ENCODE results near the gene UBL4A. TPM values are rescaled to one million over a fixed set of nuclear protein-coding genes. Genes with fewer than 3 reads are reported as not detected.

UBL4A gene
- total RNA-seq: 20.4 TPM

DNA sequence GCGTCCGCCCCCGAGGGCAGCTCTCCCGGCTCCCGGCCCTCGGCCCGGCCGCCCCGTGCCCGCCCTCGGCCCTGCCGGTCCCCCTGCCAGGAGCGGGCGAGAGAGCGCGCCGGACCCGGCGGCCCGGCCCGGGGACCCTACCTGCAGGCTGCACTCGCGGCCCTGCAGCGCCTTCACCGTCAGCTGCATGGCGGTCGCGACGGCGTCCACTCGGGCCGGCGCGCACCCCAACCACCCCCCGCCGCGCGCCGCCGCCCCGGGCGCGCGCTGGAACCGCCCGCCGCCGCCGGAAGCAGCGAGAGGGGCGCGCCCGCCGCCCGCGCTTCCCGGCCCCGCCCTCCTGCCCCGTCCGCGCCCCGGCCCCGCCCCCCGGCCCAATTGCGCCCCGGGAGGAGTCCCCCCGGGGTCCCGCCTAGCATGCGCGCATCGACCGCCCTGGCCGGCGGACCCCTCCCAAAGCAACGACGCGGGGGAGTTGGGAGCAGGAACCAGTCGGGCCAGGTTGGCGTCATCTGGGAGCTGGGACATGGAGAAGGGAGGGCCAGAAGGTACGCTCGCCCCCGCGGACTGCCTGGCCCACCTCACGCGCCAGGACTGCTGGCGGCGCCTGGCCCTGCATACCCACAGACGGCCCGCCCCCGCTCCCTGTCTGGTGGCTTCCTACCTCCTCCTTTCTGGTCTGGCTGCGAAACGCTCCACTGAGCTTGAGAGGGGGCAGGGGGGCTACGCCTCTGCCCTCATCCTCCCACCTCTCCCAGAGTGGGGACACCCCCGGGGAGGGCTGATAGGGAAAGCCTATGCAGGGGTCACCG lies at the start of gene UBL4A:
Gene UBL4A (minus strand): TSS at position 220 of the 812 bp plus-strand sequence. CDS start 31 bp downstream, at position 189.
- DNase-seq (ENCODE audit: low spot score): peak; percentile 70

DNA sequence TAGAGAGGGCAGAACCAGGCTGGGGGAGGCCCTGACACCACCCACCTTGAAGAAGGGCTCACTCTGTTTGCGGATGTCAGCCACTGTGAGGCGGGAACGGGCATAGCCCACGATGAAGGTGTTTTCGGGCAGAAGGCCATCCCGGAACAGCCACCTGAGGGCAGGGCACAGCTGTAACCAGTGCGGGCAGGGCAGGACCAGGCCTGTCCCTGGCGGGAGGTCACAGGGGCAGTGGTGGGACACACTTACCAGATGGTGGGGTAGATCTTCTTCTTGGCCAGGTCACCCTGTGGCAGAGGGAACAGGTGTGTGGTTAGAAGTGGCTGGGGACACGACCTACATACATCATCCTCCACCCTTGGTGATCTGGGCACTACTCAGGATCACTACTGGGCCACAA lies 49.5 kb upstream of the UBL4A start:
- DNase-seq (ENCODE audit: low spot score): no peak

DNA sequence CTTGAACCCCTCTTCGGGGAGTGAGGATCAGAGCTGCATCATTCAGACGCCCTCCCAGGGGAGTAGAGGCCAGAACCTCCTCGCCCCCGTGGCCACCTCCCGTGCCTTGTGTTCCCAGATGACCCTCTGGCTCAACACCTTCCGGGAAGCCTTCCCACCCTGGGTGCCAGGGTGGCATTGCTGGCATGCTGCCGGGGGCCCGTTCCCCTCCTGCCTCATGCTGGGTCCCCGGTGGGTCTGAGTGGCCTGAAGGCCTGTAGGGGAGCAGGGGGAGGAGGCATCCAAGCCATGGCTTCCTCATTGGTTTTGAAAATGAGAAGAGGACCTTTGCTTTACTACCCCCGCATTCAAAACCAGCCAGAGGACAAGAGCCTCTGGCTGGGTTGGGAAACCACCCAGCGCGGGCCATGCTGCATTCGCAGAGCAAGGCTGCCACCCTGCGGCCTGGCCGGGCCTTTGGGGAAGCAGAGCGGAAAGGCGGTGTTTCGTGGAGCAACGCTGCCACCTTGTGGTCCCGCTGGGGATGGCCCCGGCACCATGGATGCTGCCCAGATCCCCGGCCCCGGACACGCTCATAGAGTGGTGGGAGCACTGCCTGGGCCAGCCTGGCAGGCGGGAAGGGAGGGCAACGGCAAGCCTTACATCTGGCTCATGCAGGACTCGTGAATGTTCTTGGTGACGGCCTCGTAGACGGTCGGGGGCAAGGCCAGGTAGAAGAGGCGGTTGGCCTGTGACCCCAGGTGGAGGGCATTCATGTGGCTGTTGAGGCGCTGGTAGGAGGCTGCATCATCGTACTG lies 48.3 kb upstream of the UBL4A start:
- DNase-seq (ENCODE audit: low spot score): peak; percentile 91

DNA sequence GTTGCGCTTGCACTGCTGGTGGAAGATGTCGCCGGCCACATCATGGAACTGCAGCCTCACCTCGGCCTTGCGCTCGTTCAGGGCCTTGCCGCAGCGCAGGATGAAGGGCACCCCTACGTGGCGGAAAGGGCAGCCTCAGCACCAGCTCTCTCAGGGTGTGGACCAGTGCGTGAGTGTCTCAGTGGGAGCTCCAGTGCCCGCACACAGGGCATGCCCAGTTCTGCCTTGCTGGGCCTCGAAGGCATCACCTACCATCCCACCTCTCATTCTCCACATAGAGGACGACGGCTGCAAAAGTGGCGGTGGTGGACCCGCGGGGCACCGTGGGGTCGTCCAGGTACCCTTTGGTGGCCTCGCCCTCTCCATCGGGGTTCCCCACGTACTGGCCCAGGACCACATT lies 46.3 kb upstream of the UBL4A start:
- no peak for DNase-seq (ENCODE audit: low spot score)

DNA sequence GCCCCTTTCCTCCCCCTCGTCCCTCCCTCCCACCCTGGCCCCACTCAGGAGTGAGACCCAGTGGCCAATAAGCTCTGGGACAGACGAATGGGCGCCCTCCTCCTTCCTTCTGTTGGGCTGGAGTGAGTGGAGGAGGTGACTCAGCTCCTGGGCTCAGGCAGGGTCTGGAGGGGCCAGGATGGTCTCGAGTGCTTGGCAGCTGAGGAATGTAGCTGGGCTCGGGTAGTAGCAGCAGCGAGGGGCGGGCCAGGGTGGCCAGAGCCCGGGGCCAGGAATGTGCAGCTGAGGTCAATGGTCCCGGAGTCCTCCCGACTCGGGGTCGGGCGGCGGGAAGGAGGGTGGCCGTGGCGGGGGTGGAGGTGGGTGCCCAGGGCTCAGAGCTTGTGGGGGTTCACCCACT lies 45.2 kb upstream of the UBL4A start:
- DNase-seq (ENCODE audit: low spot score): no peak

DNA sequence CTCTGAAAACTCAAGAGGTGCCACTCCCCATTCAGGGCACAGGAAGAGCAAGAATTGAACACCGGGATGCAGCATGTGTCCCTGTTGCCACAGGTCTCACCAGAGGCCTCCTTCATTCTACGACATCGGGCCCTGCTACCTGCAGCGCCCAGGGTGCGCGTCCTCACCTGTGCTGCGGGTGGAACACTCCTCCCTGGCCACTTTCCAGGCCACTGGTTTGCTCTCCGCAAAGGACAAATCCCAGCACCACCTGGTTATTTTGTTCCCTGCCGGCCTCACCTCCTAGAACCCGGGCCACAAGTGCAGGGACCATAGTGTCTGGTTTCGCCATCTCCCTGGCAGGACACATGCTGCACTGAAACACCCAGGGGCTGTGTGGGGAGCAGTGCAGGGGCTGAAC lies 43.9 kb upstream of the UBL4A start:
- DNase-seq (ENCODE audit: low spot score): no peak

DNA sequence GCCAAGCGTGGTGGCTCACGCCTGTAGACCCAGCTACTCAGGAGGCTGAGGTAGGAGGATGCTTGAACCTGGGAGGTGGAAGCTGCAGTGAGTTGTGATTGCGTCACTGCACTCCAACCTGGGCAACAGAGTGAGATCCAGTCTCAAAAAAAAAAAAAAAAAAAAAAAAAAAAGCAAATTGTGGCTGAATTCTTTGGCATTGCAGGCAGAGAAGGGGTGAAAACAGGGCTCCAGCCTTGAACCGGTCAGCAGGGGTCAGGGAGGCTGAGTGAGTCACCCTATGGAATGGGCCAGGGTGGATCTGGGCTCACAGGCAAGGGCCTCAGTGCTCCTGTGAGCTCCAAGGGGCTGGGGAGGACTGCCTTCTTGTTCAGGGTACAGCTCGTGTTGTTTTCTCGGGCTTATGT lies 42.8 kb upstream of the UBL4A start:
- DNase-seq (ENCODE audit: low spot score): no peak

DNA sequence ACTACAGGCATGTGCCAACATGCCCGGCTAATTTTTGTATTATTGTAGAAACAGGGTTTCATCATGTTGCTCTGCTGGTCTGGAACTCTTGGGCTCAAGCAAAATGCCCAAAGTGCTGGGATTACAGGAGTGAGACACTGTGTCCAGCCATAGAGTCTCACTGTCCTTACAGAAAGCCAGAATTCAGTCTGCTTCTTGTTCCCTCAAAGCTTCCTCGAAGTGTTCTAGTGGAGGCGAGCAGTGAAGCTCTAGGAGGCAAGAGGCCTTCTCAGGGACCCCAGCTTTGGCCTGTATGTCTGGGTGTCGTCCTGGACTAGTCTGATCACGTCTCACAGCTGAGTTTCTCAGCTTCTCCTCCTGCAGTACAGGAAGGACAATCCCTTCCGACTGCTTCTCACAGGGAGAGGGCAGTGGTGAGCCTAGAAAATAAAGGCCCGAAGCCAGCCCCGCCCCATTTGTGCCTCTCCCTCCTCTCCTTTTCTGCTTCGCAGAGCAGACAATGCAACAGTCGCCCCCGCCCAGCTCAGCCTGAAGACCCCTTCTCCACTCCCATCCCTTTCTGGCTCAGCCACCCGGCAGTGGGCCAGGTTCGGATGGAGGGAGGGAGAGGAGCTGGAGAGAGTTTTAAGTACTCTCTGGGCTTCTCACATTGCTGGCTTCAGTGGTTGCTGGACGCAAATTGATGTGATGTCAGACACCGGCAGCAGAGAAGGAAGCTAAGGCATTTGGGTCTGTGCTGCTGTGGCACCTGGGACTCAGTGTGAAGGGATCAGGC lies 40.7 kb upstream of the UBL4A start:
- DNase-seq (ENCODE audit: low spot score): peak; percentile 84

DNA sequence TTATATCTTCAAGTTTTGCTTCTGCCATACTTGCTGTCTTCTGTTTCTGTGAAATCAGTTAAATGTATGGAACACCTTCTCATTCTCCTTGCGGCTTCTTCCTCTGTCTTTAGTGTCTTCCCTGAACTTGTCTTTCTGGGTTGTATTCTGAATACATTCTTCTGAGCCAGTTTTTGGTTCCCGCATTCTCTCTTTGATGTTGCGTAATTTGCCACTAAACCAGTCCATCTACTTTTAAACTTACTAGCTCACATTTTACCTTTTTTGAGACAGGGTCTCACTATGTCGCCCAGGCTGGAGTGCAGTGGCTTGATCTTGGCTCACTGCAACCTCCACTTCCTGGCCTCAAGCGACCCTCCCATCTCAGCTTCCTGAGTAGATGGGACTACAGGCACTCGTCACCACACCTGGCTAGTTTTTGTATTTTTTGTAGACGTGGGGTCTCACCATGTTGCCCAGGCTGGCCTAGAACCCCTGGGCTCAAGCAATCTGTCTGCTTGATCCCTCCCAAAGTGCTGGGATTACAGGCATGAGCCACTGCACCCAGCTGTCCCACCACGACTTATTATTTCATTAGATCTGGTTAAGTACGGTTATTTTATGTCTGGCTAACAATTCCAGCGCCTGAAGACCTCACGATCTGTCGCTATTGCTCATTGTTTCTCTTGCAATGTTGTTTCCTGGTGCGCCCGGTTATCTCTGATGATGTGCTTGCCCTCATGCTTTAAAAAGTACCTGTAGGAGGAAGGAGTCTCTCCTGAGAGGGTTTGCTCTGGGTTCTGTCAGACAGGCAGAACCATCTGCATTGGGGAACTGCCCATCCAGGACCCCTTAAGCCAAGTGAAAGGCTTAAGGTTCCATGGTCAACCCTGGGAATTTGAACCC lies 39.4 kb upstream of the UBL4A start:
- DNase-seq (ENCODE audit: low spot score): no peak

DNA sequence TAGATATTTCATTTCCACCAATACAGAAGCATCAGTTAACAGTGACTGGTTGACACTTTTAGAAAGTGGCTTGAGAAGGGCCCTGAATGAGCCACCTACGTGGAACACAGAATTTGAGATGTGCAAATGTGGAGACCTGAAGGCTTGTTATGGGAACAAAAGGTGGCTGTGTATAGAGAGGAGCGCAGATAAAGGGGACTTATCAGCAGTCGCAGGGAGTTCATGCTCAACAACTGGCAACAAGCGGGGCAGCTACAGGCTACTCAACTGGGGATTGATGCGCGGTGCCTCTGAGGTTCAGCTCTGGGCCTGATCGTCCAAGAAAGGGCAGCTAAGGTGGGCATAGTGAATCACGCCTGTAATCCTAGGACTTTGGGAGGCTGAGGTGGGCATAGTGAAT lies 33.0 kb upstream of the UBL4A start:
- DNase-seq (ENCODE audit: low spot score): no peak

DNA sequence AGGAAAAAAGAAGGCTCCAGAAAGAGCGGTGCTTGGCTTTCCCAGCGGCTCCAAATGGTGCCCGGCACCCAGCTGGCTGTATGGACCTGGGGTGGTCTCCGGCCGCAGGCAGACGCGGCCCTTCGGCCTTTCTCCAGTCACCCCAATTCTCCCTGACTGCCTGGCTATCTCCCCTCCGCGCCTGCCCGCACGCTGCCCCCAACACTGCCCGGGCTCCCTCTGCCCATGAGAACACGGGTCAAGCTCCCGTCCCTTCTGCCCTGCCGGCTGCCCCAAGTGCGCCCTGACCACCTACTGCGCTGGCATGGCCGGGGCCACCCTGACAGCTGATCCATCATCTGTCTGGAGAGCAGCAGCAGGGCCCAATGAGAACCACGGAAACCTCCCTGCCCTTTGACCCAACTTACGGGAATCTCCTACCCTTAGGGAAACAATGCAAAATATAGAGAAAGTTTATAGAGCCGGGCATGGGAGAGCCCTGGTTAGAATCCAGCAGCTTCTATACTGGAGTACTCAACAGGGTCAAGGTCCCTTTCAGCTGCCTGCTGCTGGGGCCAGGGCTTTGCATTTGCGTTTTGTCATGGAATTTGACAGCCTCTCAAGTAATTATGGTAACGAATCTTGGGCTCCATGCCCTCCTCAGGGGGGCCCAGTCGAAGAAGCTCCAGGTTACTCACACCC lies 30.8 kb upstream of the UBL4A start:
- DNase-seq (ENCODE audit: low spot score): no peak

DNA sequence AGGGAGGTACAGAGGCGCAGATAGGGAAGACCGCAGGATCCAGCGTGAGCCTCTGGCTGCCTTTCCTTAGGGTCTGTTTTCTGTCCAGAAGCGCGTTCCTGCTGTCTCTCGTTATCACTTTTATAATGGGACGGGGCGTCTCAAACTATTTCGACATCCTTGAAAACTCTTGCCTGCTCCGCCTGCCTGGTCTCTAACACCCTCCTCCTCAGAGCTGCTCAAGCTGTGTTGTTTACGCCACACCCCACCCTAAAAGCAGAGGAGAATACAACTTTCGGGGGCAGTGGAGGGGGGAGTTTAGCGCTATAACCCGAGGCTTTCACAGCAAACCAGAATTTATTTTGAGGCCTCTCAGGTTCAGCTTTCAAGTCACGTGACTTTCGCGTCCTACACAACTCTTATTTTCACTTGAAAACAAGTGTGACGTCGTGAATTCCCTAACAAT lies 30.3 kb upstream of the UBL4A start:
- no peak for DNase-seq (ENCODE audit: low spot score)

DNA sequence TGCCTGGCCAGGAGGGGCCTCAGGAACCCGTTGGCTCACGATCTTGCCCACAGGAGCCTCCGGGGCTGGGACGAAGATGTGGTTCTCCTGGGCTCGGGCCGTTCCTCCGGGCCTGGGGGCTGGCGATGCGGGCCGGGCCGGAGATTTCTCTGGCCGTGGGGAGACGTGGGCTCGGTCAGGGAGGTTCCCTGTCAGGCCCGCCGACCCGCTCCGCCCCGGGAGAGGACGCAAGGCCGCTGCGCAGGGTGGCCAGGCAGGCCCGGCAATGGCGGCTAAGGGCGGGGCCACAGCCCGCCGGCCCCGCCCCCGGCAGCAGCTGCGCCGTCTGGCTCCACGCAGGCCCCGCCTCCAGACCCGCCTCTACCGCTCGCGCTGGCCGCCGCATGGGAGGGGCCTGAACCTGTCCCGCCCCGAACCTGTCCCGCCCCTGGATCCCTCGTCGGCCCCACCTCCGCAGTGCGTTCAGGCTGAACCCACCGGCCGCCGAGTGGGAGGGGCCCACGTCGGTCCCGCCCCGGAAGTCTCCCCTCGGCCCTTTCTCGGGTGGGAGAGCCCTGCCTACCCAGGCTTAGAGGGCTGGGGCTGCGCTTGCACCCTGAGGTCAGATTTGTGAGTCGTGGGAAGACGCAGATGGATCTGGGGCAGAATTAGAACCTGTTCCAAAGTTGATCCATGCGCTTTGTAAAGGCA lies 29.7 kb upstream of the UBL4A start, which contains the start of gene FAM3A:
Gene FAM3A (minus strand): TSS at position 267 of the 690 bp plus-strand sequence. CDS start 460 bp downstream, outside the sequence.
- DNase-seq (ENCODE audit: low spot score): peak; percentile 93

DNA sequence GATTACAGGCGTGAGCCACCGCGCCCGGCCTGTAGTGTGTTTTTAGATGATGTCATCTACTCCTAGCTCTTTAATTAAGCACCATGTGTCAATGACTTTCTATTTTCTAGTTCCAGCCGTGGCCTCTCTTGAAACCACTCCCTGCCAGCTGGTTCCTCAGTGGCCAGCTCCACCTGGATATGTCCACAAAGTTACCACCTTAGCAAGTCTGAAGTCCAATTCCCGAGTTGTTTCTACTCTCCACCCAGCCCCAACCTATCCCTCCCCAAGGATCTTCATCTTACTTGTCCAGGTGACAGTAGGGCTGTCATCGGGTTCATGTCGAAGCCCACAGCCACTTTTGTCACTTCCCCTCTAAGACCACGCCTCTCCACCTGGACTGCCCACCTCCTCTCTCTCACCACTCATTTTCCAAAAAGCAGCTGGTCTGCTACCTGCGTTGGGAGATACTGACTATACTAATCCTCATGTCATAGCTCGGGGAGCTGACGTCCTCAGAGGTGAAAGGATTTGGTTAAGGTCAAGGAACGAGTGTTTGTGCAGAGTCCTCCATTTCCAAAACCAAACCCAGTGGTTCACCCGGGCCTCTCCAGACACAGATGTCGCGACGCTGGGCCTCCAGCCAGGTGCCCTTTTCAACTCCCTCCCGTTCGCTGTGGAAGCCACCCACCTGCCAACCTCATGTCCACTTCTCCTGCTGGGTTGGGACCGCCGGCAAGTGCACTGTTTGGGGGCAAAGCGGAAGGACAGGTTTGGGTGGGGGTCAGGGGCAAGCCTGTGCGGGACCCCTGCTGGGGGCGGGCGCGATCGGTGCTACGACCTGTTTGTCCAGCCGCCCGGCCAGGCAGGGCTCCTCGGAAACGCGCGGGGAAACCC lies 28.9 kb upstream of the UBL4A start:
- DNase-seq (ENCODE audit: low spot score): no peak

DNA sequence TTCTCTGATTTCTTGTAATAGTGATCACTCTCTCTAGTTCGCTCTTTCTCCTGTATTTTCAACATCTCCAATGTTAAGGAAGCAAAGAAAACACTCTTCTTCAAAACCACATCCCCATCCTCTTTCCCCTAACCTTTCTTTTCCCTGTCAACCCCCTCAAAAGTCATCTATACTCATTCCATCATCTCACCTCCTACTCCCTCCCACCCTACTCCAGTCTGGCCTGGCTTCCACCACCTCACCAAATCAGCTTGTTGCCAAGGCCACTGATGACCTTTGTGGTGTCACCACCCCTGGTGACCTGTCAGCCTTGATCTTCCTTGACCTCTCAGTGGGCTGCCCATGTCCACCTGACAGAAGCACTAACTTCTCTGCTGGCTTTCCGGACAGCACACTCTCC lies 27.3 kb upstream of the UBL4A start:
- no peak for DNase-seq (ENCODE audit: low spot score)

DNA sequence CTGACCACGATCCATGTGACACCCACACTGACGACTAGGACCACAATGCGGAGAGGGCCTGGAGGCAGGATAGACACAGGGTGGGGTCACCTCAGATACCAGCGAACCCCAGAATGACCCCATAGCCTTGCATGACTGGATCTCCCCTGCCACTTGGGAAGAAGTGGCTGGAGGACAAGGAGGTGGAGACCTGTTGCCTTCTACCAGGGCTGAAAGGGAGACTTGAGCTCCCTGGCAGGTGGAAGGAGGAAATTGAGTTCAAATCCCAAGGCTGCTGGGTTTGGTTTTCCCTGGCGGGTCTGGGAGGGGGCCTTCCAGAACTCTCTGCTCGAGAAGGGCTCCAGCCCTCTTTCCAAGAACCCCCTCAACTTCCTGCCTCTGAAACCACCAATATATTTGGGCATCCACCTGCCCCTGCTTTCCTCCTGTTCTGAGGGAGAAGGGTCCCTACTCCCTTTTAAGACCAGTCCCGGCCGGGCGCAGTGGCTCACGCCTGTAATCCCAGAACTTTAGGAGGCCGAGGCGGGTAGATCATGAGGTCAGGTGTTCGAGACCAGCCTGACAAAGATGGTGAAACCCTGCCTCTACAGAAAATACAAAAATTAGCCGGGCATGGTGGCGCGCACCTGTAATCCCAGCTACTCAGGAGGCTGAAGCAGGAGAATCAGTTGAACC lies 26.6 kb upstream of the UBL4A start:
- no peak for DNase-seq (ENCODE audit: low spot score)

DNA sequence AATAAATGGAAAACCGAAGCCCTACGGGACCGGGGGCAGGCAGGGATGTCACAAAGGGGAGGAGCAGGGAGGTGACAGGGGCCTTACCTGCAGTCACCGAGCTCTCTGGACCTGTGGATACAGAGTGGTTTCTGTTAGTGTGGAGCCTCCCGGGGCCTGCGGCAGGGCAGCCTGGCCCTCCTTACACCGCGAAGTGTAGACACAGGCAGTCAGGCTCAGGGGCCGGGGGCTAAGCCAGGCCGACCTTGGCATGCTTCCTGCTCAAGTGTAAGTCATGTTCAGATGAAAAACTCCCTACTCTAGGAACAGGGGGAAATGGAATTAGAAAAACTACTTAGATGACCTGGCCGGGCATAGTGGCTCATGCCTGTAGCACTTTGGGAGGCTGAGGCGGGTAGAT lies 25.3 kb upstream of the UBL4A start:
- no peak for DNase-seq (ENCODE audit: low spot score)

DNA sequence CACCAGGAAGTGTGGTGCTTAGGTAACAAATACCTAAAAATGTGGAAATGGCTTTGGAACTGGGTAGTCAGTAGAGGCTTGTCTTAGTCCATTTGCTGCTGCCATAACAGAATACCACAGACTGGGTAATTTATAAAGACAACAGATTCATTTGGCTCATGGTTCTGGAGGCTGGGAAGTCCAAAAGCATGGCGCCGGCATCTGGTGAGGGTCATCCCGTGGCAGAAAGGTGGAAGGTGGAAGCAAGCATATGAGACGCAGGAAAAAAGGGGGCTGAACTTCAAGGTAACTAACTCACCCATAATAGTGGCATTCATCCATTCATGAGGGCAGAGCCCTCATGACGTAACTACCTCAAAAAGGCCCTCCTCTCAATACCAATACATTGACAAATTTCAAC lies 23.0 kb upstream of the UBL4A start:
- DNase-seq (ENCODE audit: low spot score): no peak

Measured in ureter (tissue), 1 donor.